H1 (cell line): ENCODE data around the gene VNN1. TPM values are rescaled to one million over a fixed set of nuclear protein-coding genes. Genes with fewer than 3 reads are reported as not detected.

Source experiments
- CTCF ChIA-PET: fragments of 300-600 bp; sonication (Branson Sonifier 250); formaldehyde crosslinking; loops from one replicate; lab custom pipeline; 2021; ENCODE audit not compliant: partially characterized antibody; lab: Charles Lee
- POLR2A ChIA-PET: fragments of 300-600 bp; sonication (Branson Sonifier 250); formaldehyde crosslinking; loops from one replicate; lab custom pipeline; 2021; ENCODE audit warnings: inconsistent platforms; ENCODE audit not compliant: partially characterized antibody; lab: Charles Lee
- DNase-seq, 2 experiments: peaks; one replicate each; pipeline versions ENCODE4 v3.0.0 to v3.0.0-alpha.2; 2010 to 2022; ENCODE audit warnings: low spot score in 2 of 2, low read depth in 1 of 2, mixed read lengths in 1 of 2
- FAIRE-seq: peaks from 2 replicates; lab custom pipeline; 2011; peaks lifted over from hg19 to GRCh38; lab: Jason Lieb, UNC
- H2AFZ ChIP-seq: 2 replicates; pipeline ENCODE4 v1.8.1; 2012; ENCODE audit warnings: low read length, inconsistent platforms
- H2AK5ac ChIP-seq: 2 replicates; pipeline ENCODE4 v1.6.1; 2013; ENCODE audit warnings: low read depth, low read length
- H2BK120ac ChIP-seq: replicated peaks from 2 replicates; pipeline ENCODE3; 2013; ENCODE audit warnings: low read depth, low read length, inconsistent platforms
- H2BK12ac ChIP-seq: 2 replicates; pipeline ENCODE4 v1.6.1; 2013; ENCODE audit warnings: low read depth, low read length
- H2BK15ac ChIP-seq: 2 replicates; pipeline ENCODE4 v1.6.1; 2013; ENCODE audit warnings: low read length
- H2BK20ac ChIP-seq: 2 replicates; pipeline ENCODE4 v1.6.1; 2013; ENCODE audit warnings: low read length
- H2BK5ac ChIP-seq: 2 replicates; pipeline ENCODE4 v1.6.1; 2013; ENCODE audit warnings: low read depth, low read length
- H3K14ac ChIP-seq: 2 replicates; pipeline ENCODE4 v1.6.1; 2013; ENCODE audit warnings: inconsistent platforms; ENCODE audit not compliant: insufficient read length
- H3K18ac ChIP-seq: 2 replicates; pipeline ENCODE4 v1.6.1; 2013; ENCODE audit warnings: low read length; ENCODE audit errors: extremely low read depth
- H3K23ac ChIP-seq: 2 replicates; pipeline ENCODE4 v1.6.1; 2013; ENCODE audit warnings: inconsistent platforms; ENCODE audit not compliant: insufficient read length
- H3K23me2 ChIP-seq: 2 replicates; pipeline ENCODE4 v1.6.1; 2013; ENCODE audit warnings: low read depth, low read length
- H3K27ac ChIP-seq: 2 replicates; pipeline ENCODE4 v1.6.1; 2011; ENCODE audit warnings: low read depth, low read length, inconsistent platforms
- H3K27me3 ChIP-seq, 4 experiments: replicated peaks in 1 of 4; 1 replicate in 1 of 4; 2 replicates in 3 of 4; pipeline versions ENCODE4 v1.6.1 to v1.8.1; 2011 to 2013; ENCODE audit warnings: low read length in 3 of 4, mild to moderate bottlenecking in 3 of 4, inconsistent platforms in 2 of 4, mixed read lengths in 2 of 4, moderate library complexity in 1 of 4; ENCODE audit not compliant: control insufficient read depth in 3 of 4, insufficient read depth in 3 of 4; ENCODE audit errors: extremely low read depth in 1 of 4
- H3K36me3 ChIP-seq, 4 experiments: 2 replicates each; pipeline versions ENCODE4 v1.6.1 to v1.8.1; 2011 to 2013; ENCODE audit warnings: mild to moderate bottlenecking in 4 of 4, low read length in 3 of 4, moderate library complexity in 2 of 4, control low read depth in 1 of 4, inconsistent platforms in 1 of 4; ENCODE audit not compliant: insufficient read depth in 4 of 4, control insufficient read depth in 2 of 4
- H3K4ac ChIP-seq: replicated peaks from 2 replicates; pipeline ENCODE3; 2013; ENCODE audit warnings: low read length, low read depth, mixed read lengths, inconsistent platforms; ENCODE audit not compliant: insufficient read length
- H3K4me1 ChIP-seq, 4 experiments: replicated peaks in 1 of 4; 1 replicate in 1 of 4; 2 replicates in 3 of 4; pipeline versions ENCODE4 v1.6.1 to v1.8.1; 2011 to 2013; ENCODE audit warnings: low read length in 3 of 4, inconsistent platforms in 2 of 4, mixed read lengths in 1 of 4; ENCODE audit not compliant: insufficient read depth in 4 of 4, control insufficient read depth in 3 of 4
- H3K4me2 ChIP-seq, 2 experiments: 2 replicates each; pipeline versions ENCODE4 v1.6.1 to v1.8.1; 2011 to 2013; ENCODE audit warnings: low read depth in 2 of 2, low read length in 2 of 2, control low read depth in 1 of 2, inconsistent platforms in 1 of 2, mild to moderate bottlenecking in 1 of 2; ENCODE audit not compliant: insufficient read depth in 1 of 2
- H3K4me3 ChIP-seq, 4 experiments: fragments of 200-600, 300-600 bp in 1 of 4; sonication (generic), shearing (Covaris generic), sonication (Bioruptor Twin) in 1 of 4; 2 replicates each; pipeline versions ENCODE4 v1.5.1 to v1.8.1; 2011 to 2016; ENCODE audit warnings: low read length in 4 of 4, low read depth in 3 of 4, control low read depth in 2 of 4, inconsistent platforms in 2 of 4, mild to moderate bottlenecking in 2 of 4, mixed read lengths in 1 of 4, moderate library complexity in 1 of 4; ENCODE audit not compliant: insufficient read depth in 2 of 4; ENCODE audit errors: extremely low read depth in 1 of 4
- H3K56ac ChIP-seq: replicated peaks from 2 replicates; pipeline ENCODE3; 2013; ENCODE audit warnings: low read depth, mild to moderate bottlenecking, mixed read lengths, low read length, inconsistent platforms; ENCODE audit not compliant: insufficient read length
- H3K79me1 ChIP-seq: 2 replicates; pipeline ENCODE4 v1.6.1; 2013; ENCODE audit warnings: low read depth, low read length, control low read depth
- H3K79me2 ChIP-seq, 2 experiments: 2 replicates each; pipeline versions ENCODE4 v1.6.1 to v1.8.1; 2012 to 2013; ENCODE audit warnings: low read length in 2 of 2, mild to moderate bottlenecking in 2 of 2, inconsistent platforms in 1 of 2; ENCODE audit not compliant: insufficient read depth in 2 of 2, control insufficient read depth in 1 of 2
- H3K9ac ChIP-seq, 4 experiments: replicated peaks in 1 of 4; 1 replicate in 1 of 4; 2 replicates in 3 of 4; pipeline versions ENCODE4 v1.6.1 to v1.8.1; 2011 to 2013; ENCODE audit warnings: low read depth in 3 of 4, low read length in 3 of 4, control low read depth in 2 of 4, mild to moderate bottlenecking in 2 of 4, moderate library complexity in 2 of 4, inconsistent platforms in 1 of 4; ENCODE audit errors: extremely low read depth in 1 of 4
- H3K9me3 ChIP-seq, 2 experiments: 2 replicates each; pipeline versions ENCODE4 v1.6.1 to v1.8.1; 2012 to 2013; ENCODE audit warnings: mild to moderate bottlenecking in 2 of 2, moderate library complexity in 2 of 2, control low read depth in 1 of 2, inconsistent platforms in 1 of 2, low read depth in 1 of 2, low read length in 1 of 2, mixed read lengths in 1 of 2; ENCODE audit not compliant: insufficient read depth in 2 of 2
- H4K20me1 ChIP-seq, 2 experiments: replicated peaks in 1 of 2; 2 replicates each; pipeline versions ENCODE3 to v1.8.1; 2011 to 2013; ENCODE audit warnings: inconsistent platforms in 2 of 2, low read length in 2 of 2, mild to moderate bottlenecking in 1 of 2; ENCODE audit not compliant: insufficient read depth in 2 of 2, control insufficient read depth in 1 of 2
- H4K5ac ChIP-seq: 2 replicates; pipeline ENCODE4 v1.6.1; 2013; ENCODE audit warnings: low read length, low read depth, mixed read lengths, inconsistent platforms; ENCODE audit not compliant: insufficient read length
- H4K8ac ChIP-seq: 2 replicates; pipeline ENCODE4 v1.8.0; 2013; ENCODE audit warnings: mild to moderate bottlenecking, moderate library complexity, low read length, inconsistent platforms; ENCODE audit not compliant: insufficient read depth; ENCODE audit errors: extremely low read depth
- H4K91ac ChIP-seq: replicated peaks from 2 replicates; pipeline ENCODE3; 2013; ENCODE audit warnings: low read length, mixed read lengths, inconsistent platforms; ENCODE audit not compliant: insufficient read length
- CTBP2 ChIP-seq: IDR thresholded peaks from 2 replicates; pipeline ENCODE4 v1.7.0; 2011; ENCODE audit warnings: borderline replicate concordance, mild to moderate bottlenecking, moderate library complexity, mixed read lengths, low read length; ENCODE audit not compliant: insufficient read depth, insufficient read length
- EGR1 ChIP-seq: IDR thresholded peaks from 2 replicates; pipeline ENCODE4 v1.6.1; 2011; ENCODE audit warnings: low read depth, low read length, borderline replicate concordance
- HDAC2 ChIP-seq, 2 experiments: fragments of 300-600 bp in 1 of 2; sonication (generic) in 1 of 2; IDR thresholded peaks; 2 replicates each; pipeline ENCODE4 v1.6.1; 2011 to 2012; ENCODE audit warnings: low read depth in 2 of 2, low read length in 2 of 2, mild to moderate bottlenecking in 2 of 2, moderate library complexity in 2 of 2, borderline replicate concordance in 1 of 2, inconsistent platforms in 1 of 2
- JUN ChIP-seq: IDR thresholded peaks from 2 replicates; pipeline ENCODE4 v1.6.1; 2011; ENCODE audit warnings: low read depth, mild to moderate bottlenecking, improper control_type of control experiment, low read length
- RAD21 ChIP-seq, 2 experiments: IDR thresholded peaks in 1 of 2; conservative IDR thresholded peaks in 1 of 2; 2 replicates each; pipeline ENCODE4 v1.6.1; 2011; ENCODE audit warnings: low read depth in 2 of 2, low read length in 2 of 2, improper control_type of control experiment in 1 of 2, inconsistent platforms in 1 of 2, mild to moderate bottlenecking in 1 of 2, moderate library complexity in 1 of 2
- SIX5 ChIP-seq: IDR thresholded peaks from 2 replicates; pipeline ENCODE4 v1.6.1; 2011; ENCODE audit warnings: mild to moderate bottlenecking, low read depth, low read length
- TAF1 ChIP-seq: IDR thresholded peaks from 2 replicates; pipeline ENCODE4 v1.6.1; 2011; ENCODE audit warnings: mild to moderate bottlenecking, low read depth, low read length
- TCF12 ChIP-seq: IDR thresholded peaks from 2 replicates; pipeline ENCODE4 v1.6.1; 2011; ENCODE audit warnings: low read depth, mild to moderate bottlenecking, low read length
- TEAD4 ChIP-seq: IDR thresholded peaks from 2 replicates; pipeline ENCODE4 v1.6.1; 2012; ENCODE audit warnings: low read depth, low read length, inconsistent platforms, mixed read lengths
- WGBS, 2 experiments: shearing (Covaris generic) in 1 of 2; methylation state at CpG; one replicate each; pipeline versions ENCODE4 v1.1.6 to v1.1.7; 2013 to 2015; ENCODE audit warnings: low lambda C conversion rate in 2 of 2, mixed read lengths in 2 of 2, inconsistent platforms in 1 of 2, low coverage in 1 of 2, missing lambda C conversion rate in 1 of 2; ENCODE audit not compliant: insufficient replicate concordance in 2 of 2, insufficient coverage in 1 of 2, insufficient read length in 1 of 2; ENCODE audit errors: extremely low coverage in 1 of 2, missing lambda C conversion rate in 1 of 2; 5-methylcytosine and 5-hydroxymethylcytosine counted together
- polyA plus RNA-seq, 7 experiments: library from polyadenylated mRNA; depleted of rRNA in 3 of 7; stranded (reverse) in 5 of 7; unstranded in 2 of 7; fragments of >200 nt in 5 of 7; fragments of 200-250 nt in 2 of 7; gene quantifications; 1 replicate in 5 of 7; 2 replicates in 1 of 7; 4 replicates in 1 of 7; pipeline versions ENCODE4 v1.2.1 to v1.2.3, GENCODE V29; 2011 to 2013; ENCODE audit warnings: missing spikeins in 2 of 7, mixed read lengths in 2 of 7
- total RNA-seq: library from RNA; stranded (reverse); fragmentation: NEBNext Ultra II Directional; extraction: Animal tissue kit (Norgen Biotek cat#: 25700); gene quantifications from 2 replicates; pipeline ENCODE4 v1.2.1, GENCODE V29; 2021
- TF ChIP-seq, protein P1 (sequence below), 3 experiments: IDR thresholded peaks; 1 replicate in 2 of 3; 2 replicates in 1 of 3; pipeline versions ENCODE4 v1.5.1 to v1.6.1; 2011; ENCODE audit warnings: low read length in 3 of 3, mild to moderate bottlenecking in 3 of 3, inconsistent platforms in 2 of 3, low read depth in 1 of 3, moderate library complexity in 1 of 3; ENCODE audit not compliant: insufficient read depth in 1 of 3; ENCODE audit errors: control extremely low read depth in 1 of 3
- TF ChIP-seq, protein P2 (sequence below): IDR thresholded peaks from 2 replicates; pipeline ENCODE4 v1.6.1; 2012; ENCODE audit warnings: inconsistent platforms

The VNN1 gene
- total and polyA plus RNA-seq, 2 of the 8 experiments (the other 6 are each of a cell fraction or from before 2014, with no cell fraction given): not detected

DNA sequence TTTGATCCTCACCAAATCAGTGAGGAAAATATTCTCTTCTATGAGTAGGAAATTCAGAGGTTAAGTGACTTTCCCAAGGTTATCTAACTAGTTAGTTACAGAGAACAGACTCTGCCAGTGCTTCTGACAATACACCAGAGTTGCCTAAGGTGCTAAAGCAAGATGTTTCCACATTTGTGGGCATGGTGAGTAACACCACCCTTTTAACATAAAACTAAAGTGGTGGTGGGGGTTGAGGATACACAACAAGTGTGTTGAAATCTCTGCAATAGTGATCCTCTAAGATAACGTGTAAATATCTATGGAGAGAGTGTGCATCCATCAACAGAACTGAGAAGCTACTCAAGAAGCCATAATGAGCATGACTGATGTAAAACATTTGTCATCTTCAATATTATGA is 32.2 kb upstream of the VNN1 start:
- Histone ChIP-seq H3K79me1 (no peaks in the 10 kb centered on the region), H3K14ac (no peak overlapping the region), H2BK15ac (no peak overlapping the region), H2AK5ac (no peak overlapping the region), H3K23ac (no peak overlapping the region), H3K4ac (no peak overlapping the region), H4K5ac (no peak overlapping the region), H3K23me2 (no peaks in the 10 kb centered on the region), H4K91ac (no peak overlapping the region), H2BK5ac (no peak overlapping the region), H2AFZ (no peak overlapping the region), H3K18ac (no peak overlapping the region), H3K9ac (no peak overlapping the region), H3K36me3 (no peaks in the 10 kb centered on the region), H4K8ac (no peak overlapping the region), H2BK120ac (no peak overlapping the region), H4K20me1 (no peaks in the 10 kb centered on the region), H2BK20ac (no peak overlapping the region), H3K4me1 (no peaks in the 10 kb centered on the region), H3K27ac (no peak overlapping the region), H3K79me2 (no peaks in the 10 kb centered on the region), H3K4me3 (no peak overlapping the region), H3K27me3 (no peaks in the 10 kb centered on the region), H3K56ac (no peak overlapping the region), H2BK12ac (no peak overlapping the region), H3K4me2 (no peak overlapping the region), H3K9me3 (no peaks in the 10 kb centered on the region)
- WGBS, 2 experiments: 100% methylated on average over 1 of the region's 1 CpG; no CpG with 5 or more reads in 1 of the 2 experiments
- ChIA-PET CTCF (no interaction called here), POLR2A (no interaction called here)
- FAIRE-seq (no peak), DNase-seq (no peak)
- TF ChIP-seq CTBP2 (no peak), RAD21 (IDR thresholded peaks at IDR 0.05 in 1 of 2, conservative IDR thresholded peaks at IDR 0.05 in 1 of 2; ENCODE audit: low read depth in 2 of 2, low read length in 2 of 2) (no peak), EGR1 (no peak), TAF1 (no peak), SIX5 (no peak), TEAD4 (no peak), TCF12 (no peak), HDAC2 (IDR thresholded peaks at IDR 0.05; ENCODE audit: borderline replicate concordance in 1 of 2, low read depth in 2 of 2, low read length in 2 of 2) (no peak), JUN (no peak)
- TF ChIP-seq, protein P1, sequence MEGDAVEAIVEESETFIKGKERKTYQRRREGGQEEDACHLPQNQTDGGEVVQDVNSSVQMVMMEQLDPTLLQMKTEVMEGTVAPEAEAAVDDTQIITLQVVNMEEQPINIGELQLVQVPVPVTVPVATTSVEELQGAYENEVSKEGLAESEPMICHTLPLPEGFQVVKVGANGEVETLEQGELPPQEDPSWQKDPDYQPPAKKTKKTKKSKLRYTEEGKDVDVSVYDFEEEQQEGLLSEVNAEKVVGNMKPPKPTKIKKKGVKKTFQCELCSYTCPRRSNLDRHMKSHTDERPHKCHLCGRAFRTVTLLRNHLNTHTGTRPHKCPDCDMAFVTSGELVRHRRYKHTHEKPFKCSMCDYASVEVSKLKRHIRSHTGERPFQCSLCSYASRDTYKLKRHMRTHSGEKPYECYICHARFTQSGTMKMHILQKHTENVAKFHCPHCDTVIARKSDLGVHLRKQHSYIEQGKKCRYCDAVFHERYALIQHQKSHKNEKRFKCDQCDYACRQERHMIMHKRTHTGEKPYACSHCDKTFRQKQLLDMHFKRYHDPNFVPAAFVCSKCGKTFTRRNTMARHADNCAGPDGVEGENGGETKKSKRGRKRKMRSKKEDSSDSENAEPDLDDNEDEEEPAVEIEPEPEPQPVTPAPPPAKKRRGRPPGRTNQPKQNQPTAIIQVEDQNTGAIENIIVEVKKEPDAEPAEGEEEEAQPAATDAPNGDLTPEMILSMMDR (IDR thresholded peaks at IDR 0.05; ENCODE audit: control extremely low read depth in 1 of 3, insufficient read depth in 1 of 3, low read depth in 1 of 3, low read length in 3 of 3): no peak
- TF ChIP-seq, protein P2, sequence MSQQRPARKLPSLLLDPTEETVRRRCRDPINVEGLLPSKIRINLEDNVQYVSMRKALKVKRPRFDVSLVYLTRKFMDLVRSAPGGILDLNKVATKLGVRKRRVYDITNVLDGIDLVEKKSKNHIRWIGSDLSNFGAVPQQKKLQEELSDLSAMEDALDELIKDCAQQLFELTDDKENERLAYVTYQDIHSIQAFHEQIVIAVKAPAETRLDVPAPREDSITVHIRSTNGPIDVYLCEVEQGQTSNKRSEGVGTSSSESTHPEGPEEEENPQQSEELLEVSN: no peak
